ENCODE measurements around the gene AMACR. TPM values are rescaled to one million over a fixed set of nuclear protein-coding genes. Genes with fewer than 3 reads are reported as not detected.

Gene AMACR
- total RNA-seq = 12.2 TPM
- long read RNA-seq, full-length matches to known transcripts = 20 of 22 reads
- long read RNA-seq, partial matches to known transcripts = 0 of 22 reads
- long read RNA-seq, other reads (novel, unspliced or antisense) = 2 of 22 reads

- DNase-seq (peak; percentile 94), ATAC-seq (peak; percentile 98)
- peak; percentile 13 for TF ChIP-seq CTCF (IDR thresholded peaks at IDR 0.05)
- Histone ChIP-seq H3K4me3 (peak within 1 kb of the TSS; percentile 74), H3K27me3 (ENCODE audit: low read depth) (no peaks in the 10 kb centered on the region), H3K27ac (peak within 1 kb of the TSS; percentile 94), H3K4me1 (peaks cover 19% of the 10 kb centered on the region), H3K36me3 (peaks cover 16% of the 10 kb centered on the region), H3K9me3 (no peaks in the 10 kb centered on the region)
- intact Hi-C loops (cut with DNase I) = no loop called here
These were observed at the start of gene AMACR for GRCh38 chr5:34007621-34008600. AMACR (minus strand) TSS chr5:34008050; CDS start chr5:34008019, 31 bp downstream.

- no peak overlapping the region for H3K27ac ChIP-seq
- no peaks in the 10 kb centered on the region for H3K36me3 ChIP-seq
- H3K27me3 ChIP-seq (ENCODE audit: low read depth) = no peaks in the 10 kb centered on the region
- no peaks in the 10 kb centered on the region for H3K9me3 ChIP-seq
- ATAC-seq (no peak), DNase-seq (no peak)
- intact Hi-C loops (cut with DNase I) = no loop called here
- no peaks in the 10 kb centered on the region for H3K4me1 ChIP-seq
- no peak for TF ChIP-seq CTCF (IDR thresholded peaks at IDR 0.05)
- H3K4me3 ChIP-seq = no peak overlapping the region
These were observed 49.7 kb upstream of the AMACR start for GRCh38 chr5:34057569-34057968.

GRCh38 chr5:34057118-34057517, 49.3 kb upstream of the AMACR start:
- intact Hi-C loops (cut with DNase I) = no loop called here
- H3K36me3 ChIP-seq = no peaks in the 10 kb centered on the region
- H3K4me1 ChIP-seq = no peaks in the 10 kb centered on the region
- no peak for TF ChIP-seq CTCF (IDR thresholded peaks at IDR 0.05)
- no peaks in the 10 kb centered on the region for H3K9me3 ChIP-seq
- no peaks in the 10 kb centered on the region for H3K27me3 ChIP-seq (ENCODE audit: low read depth)
- DNase-seq = no peak
- no peak for ATAC-seq
- no peak overlapping the region for H3K27ac ChIP-seq
- no peak overlapping the region for H3K4me3 ChIP-seq

- Histone ChIP-seq H3K9me3 (no peaks in the 10 kb centered on the region), H3K27ac (no peak overlapping the region), H3K4me1 (no peaks in the 10 kb centered on the region), H3K4me3 (no peak overlapping the region), H3K36me3 (no peaks in the 10 kb centered on the region), H3K27me3 (ENCODE audit: low read depth) (no peaks in the 10 kb centered on the region)
- DNase-seq = no peak
- TF ChIP-seq CTCF (IDR thresholded peaks at IDR 0.05) = no peak
- intact Hi-C loops (cut with DNase I) = no loop called here
- ATAC-seq = no peak
These were observed 47.8 kb upstream of the AMACR start for GRCh38 chr5:34055667-34056066.

GRCh38 chr5:34054400-34054729, 46.5 kb upstream of the AMACR start:
- Histone ChIP-seq H3K27me3 (ENCODE audit: low read depth) (no peaks in the 10 kb centered on the region), H3K36me3 (no peaks in the 10 kb centered on the region), H3K4me3 (no peak overlapping the region), H3K9me3 (no peaks in the 10 kb centered on the region), H3K4me1 (no peaks in the 10 kb centered on the region), H3K27ac (no peak overlapping the region)
- no peak for DNase-seq
- intact Hi-C loops (cut with DNase I) = no loop called here
- ATAC-seq = no peak
- no peak for TF ChIP-seq CTCF (IDR thresholded peaks at IDR 0.05)

Measured in lower lobe of right lung (tissue), 2 donors.